GM18520 (cell line): ENCODE data around the gene CMTM1.

Experiments
- ATAC-seq: cut with Tn5 transposase; IDR thresholded peaks from one replicate; pipeline ENCODE4 v1.9.1; 2021; ENCODE audit not compliant: unreplicated experiment

The CMTM1 gene

GRCh38 chr16:66566051-66566901, at the start of gene CMTM1:
TSS of gene CMTM1 (plus strand) at chr16:66566439. CDS start at chr16:66566514, 75 bp downstream.
- ATAC-seq: no peak

- peak; percentile 2 for ATAC-seq
Observed at GRCh38 chr16:66516509-66516807, 49.8 kb upstream of the CMTM1 start.

GRCh38 chr16:66516808-66517585, 49.2 kb upstream of the CMTM1 start:
- ATAC-seq: peak; percentile 94

- ATAC-seq: no peak
Observed at GRCh38 chr16:66517586-66518263, 48.5 kb upstream of the CMTM1 start.

GRCh38 chr16:66519482-66520373, 46.5 kb upstream of the CMTM1 start:
- ATAC-seq: no peak

GRCh38 chr16:66520406-66521170, 45.7 kb upstream of the CMTM1 start:
- ATAC-seq: no peak

GRCh38 chr16:66521252-66521713, 45.0 kb upstream of the CMTM1 start:
- no peak for ATAC-seq

- ATAC-seq: peak; percentile 60
Observed at GRCh38 chr16:66521951-66522771, 44.1 kb upstream of the CMTM1 start.

- no peak for ATAC-seq
Observed at GRCh38 chr16:66522816-66523590, 43.2 kb upstream of the CMTM1 start.

- no peak for ATAC-seq
Observed at GRCh38 chr16:66523861-66524354, 42.3 kb upstream of the CMTM1 start.

GRCh38 chr16:66524601-66525164, 41.6 kb upstream of the CMTM1 start:
- ATAC-seq: peak; percentile 47

GRCh38 chr16:66525396-66526180, 40.7 kb upstream of the CMTM1 start:
- ATAC-seq: no peak

GRCh38 chr16:66528294-66528693, 37.9 kb upstream of the CMTM1 start:
- no peak for ATAC-seq

GRCh38 chr16:66529475-66529874, 36.8 kb upstream of the CMTM1 start:
- ATAC-seq: no peak

- no peak for ATAC-seq
Observed at GRCh38 chr16:66534376-66534799, 31.9 kb upstream of the CMTM1 start.

- no peak for ATAC-seq
Observed at GRCh38 chr16:66536525-66536924, 29.7 kb upstream of the CMTM1 start.

GRCh38 chr16:66537236-66537635, 29.0 kb upstream of the CMTM1 start:
- no peak for ATAC-seq
